ENCODE measurements around the gene NDUFV3. TPM values are rescaled to one million over a fixed set of nuclear protein-coding genes. Genes with fewer than 3 reads are reported as not detected.

NDUFV3 gene
- total and polyA plus RNA-seq, 2 of the 8 experiments (the other 6 are each of a cell fraction or from before 2014, with no cell fraction given) = 17.0 to 44.4 TPM

GRCh38 chr21:42860345-42860744, 32.8 kb upstream of the NDUFV3 start:
- no peak overlapping the region for H3K4me3 ChIP-seq (ENCODE audit: extremely low read depth in 1 of 4, insufficient read depth in 2 of 4, low read depth in 3 of 4, low read length in 4 of 4)
- no peaks in the 10 kb centered on the region for H3K27me3 ChIP-seq (replicated peaks in 1 of 4; ENCODE audit: control insufficient read depth in 3 of 4, extremely low read depth in 1 of 4, insufficient read depth in 3 of 4, low read length in 3 of 4)
- H3K27ac ChIP-seq (ENCODE audit: low read depth, low read length) = no peak overlapping the region
- no peak overlapping the region for H2AFZ ChIP-seq (ENCODE audit: low read length)
- POLR2A ChIA-PET (ENCODE audit: partially characterized antibody) = no interaction called here
- H3K79me2 ChIP-seq (ENCODE audit: control insufficient read depth in 1 of 2, insufficient read depth in 2 of 2, low read length in 2 of 2) = peaks cover 3 to 69% of the 10 kb centered on the region in 2 experiments; a peak in 3 of 4 replicates
- 96% methylated on average over 17 of the region's 17 CpGs; no CpG with 5 or more reads in 1 of the 2 experiments for WGBS, 2 experiments (ENCODE audit: extremely low coverage in 1 of 2, insufficient coverage in 1 of 2, insufficient read length in 1 of 2, insufficient replicate concordance in 2 of 2, low coverage in 1 of 2, low lambda C conversion rate in 2 of 2, missing lambda C conversion rate in 1 of 2)
- no peaks in the 10 kb centered on the region for H3K23me2 ChIP-seq (ENCODE audit: low read depth, low read length)
- H4K91ac ChIP-seq (replicated peaks; ENCODE audit: insufficient read length, low read length) = no peak overlapping the region
- no peak overlapping the region for H4K5ac ChIP-seq (ENCODE audit: insufficient read length, low read depth, low read length)
- H2BK5ac ChIP-seq (ENCODE audit: low read depth, low read length) = no peak overlapping the region
- H3K9me3 ChIP-seq (ENCODE audit: insufficient read depth in 2 of 2, low read depth in 1 of 2, low read length in 1 of 2) = no peaks in the 10 kb centered on the region
- no peak overlapping the region for H3K18ac ChIP-seq (ENCODE audit: extremely low read depth, low read length)
- peak overlapping the region; percentile 65; the same call in 1 of the 2 replicates for H4K8ac ChIP-seq (ENCODE audit: extremely low read depth, insufficient read depth, low read length)
- no peak overlapping the region for H2BK20ac ChIP-seq (ENCODE audit: low read length)
- DNase-seq (ENCODE audit: low read depth in 1 of 2, low spot score in 2 of 2) (no peak), FAIRE-seq (no peak)
- H2AK5ac ChIP-seq (ENCODE audit: low read depth, low read length) = no peak overlapping the region
- no peak overlapping the region for H3K14ac ChIP-seq (ENCODE audit: insufficient read length)
- no peak overlapping the region for H2BK120ac ChIP-seq (replicated peaks; ENCODE audit: low read depth, low read length)
- H3K4me2 ChIP-seq (ENCODE audit: insufficient read depth in 1 of 2, low read depth in 2 of 2, low read length in 2 of 2) = no peak overlapping the region
- CTCF ChIA-PET (ENCODE audit: partially characterized antibody) = interaction anchor here (1.1 kb wide), 1 partner anchor 9 kb away, joined by 3 read pairs; no protein-coding TSS in a partner anchor
- H2BK15ac ChIP-seq (ENCODE audit: low read length) = no peak overlapping the region
- no peak overlapping the region for H3K4ac ChIP-seq (replicated peaks; ENCODE audit: insufficient read length, low read depth, low read length)
- peaks cover 30 to 67% (median 56%) of the 10 kb centered on the region in 4 experiments for H3K36me3 ChIP-seq (ENCODE audit: control insufficient read depth in 2 of 4, insufficient read depth in 4 of 4, low read length in 3 of 4)
- H3K23ac ChIP-seq (ENCODE audit: insufficient read length) = no peak overlapping the region
- H4K20me1 ChIP-seq (replicated peaks in 1 of 2; ENCODE audit: control insufficient read depth in 1 of 2, insufficient read depth in 2 of 2, low read length in 2 of 2) = peaks cover 25 to 46% of the 10 kb centered on the region in 2 experiments
- no peak overlapping the region for H2BK12ac ChIP-seq (ENCODE audit: low read depth, low read length)
- H3K4me1 ChIP-seq (replicated peaks in 1 of 4; ENCODE audit: control insufficient read depth in 3 of 4, insufficient read depth in 4 of 4, low read length in 3 of 4) = no peaks in the 10 kb centered on the region; a peak in 1 of 7 replicates
- H3K79me1 ChIP-seq (ENCODE audit: low read depth, low read length) = peaks cover 37% of the 10 kb centered on the region; the same call in 1 of the 2 replicates
- no peak overlapping the region for H3K9ac ChIP-seq (replicated peaks in 1 of 4; ENCODE audit: extremely low read depth in 1 of 4, low read depth in 3 of 4, low read length in 3 of 4)
- no peak overlapping the region for H3K56ac ChIP-seq (replicated peaks; ENCODE audit: insufficient read length, low read depth, low read length)
- no peak for TF ChIP-seq ZNF274 (IDR thresholded peaks at IDR 0.05; ENCODE audit: borderline replicate concordance, extremely low read depth, low read length)

Data from H1 (cell line).